Panc1 (cell line): ENCODE measurements around the gene RPP30. TPM values are rescaled to one million over a fixed set of nuclear protein-coding genes. Genes with fewer than 3 reads are reported as not detected.

ENCODE experiments used
- ATAC-seq: fragments of 200-7000 bp; cut with Tn5 transposase; 2 replicates; pipeline ENCODE4 v1.9.1; 2020; ENCODE audit warnings: mild to moderate bottlenecking, moderate library complexity
- BruUV-seq: library from RNA; stranded (reverse); fragments of 400-500 nt; replicated peaks from 2 replicates; lab custom pipeline; 2021; lab: Mats Ljungman, UMichigan
- CTCF ChIA-PET: fragments of 300-600 bp; sonication (Branson Sonifier 250); formaldehyde crosslinking; loops from one replicate; lab custom pipeline; 2022; ENCODE audit warnings: antibody characterized with exemption; lab: Charles Lee
- POLR2A ChIA-PET: fragments of 300-600 bp; sonication (Branson Sonifier 250); formaldehyde crosslinking; loops from one replicate; lab custom pipeline; 2022; ENCODE audit warnings: antibody characterized with exemption; lab: Charles Lee
- DNase-seq: peaks from one replicate; pipeline ENCODE4 v3.0.0-alpha.2; 2010; ENCODE audit warnings: low read depth, low spot score
- H3K27ac ChIP-seq: 2 replicates; pipeline ENCODE4 v1.5.1; 2011; ENCODE audit warnings: mild to moderate bottlenecking, low read length, inconsistent platforms
- H3K27me3 ChIP-seq: fragments of 200-500 bp; sonication (Bioruptor generic); 2 replicates; pipeline ENCODE4 v1.6.0; 2014; ENCODE audit warnings: low read length, inconsistent platforms; ENCODE audit not compliant: control insufficient read depth, insufficient read depth
- H3K36me3 ChIP-seq: fragments of 200-500 bp; sonication (Bioruptor generic); 2 replicates; pipeline ENCODE4 v1.5.1; 2014; ENCODE audit warnings: inconsistent platforms, mild to moderate bottlenecking, low read length, moderate library complexity; ENCODE audit not compliant: control insufficient read depth, insufficient read depth
- H3K4me1 ChIP-seq: 2 replicates; pipeline ENCODE4 v1.5.1; 2011; ENCODE audit warnings: inconsistent platforms, mild to moderate bottlenecking, low read length, moderate library complexity; ENCODE audit not compliant: control insufficient read depth, insufficient read depth
- H3K4me3 ChIP-seq, 2 experiments: 2 replicates each; pipeline ENCODE4 v1.5.1; 2011 to 2012; ENCODE audit warnings: low read depth in 2 of 2, low read length in 2 of 2, mild to moderate bottlenecking in 2 of 2, inconsistent platforms in 1 of 2, moderate library complexity in 1 of 2
- H3K9me3 ChIP-seq: fragments of 200-500 bp; sonication (Bioruptor generic); 2 replicates; pipeline ENCODE4 v1.5.1; 2014; ENCODE audit warnings: low read depth, mild to moderate bottlenecking, inconsistent platforms, low read length, moderate library complexity; ENCODE audit not compliant: control insufficient read depth, insufficient read depth
- CTCF ChIP-seq: fragments of 450-650 bp; IDR thresholded peaks from 2 replicates; pipeline ENCODE4 v1.5.1; 2017; ENCODE audit warnings: mild to moderate bottlenecking
- POLR2AphosphoS5 ChIP-seq: IDR thresholded peaks from 2 replicates; pipeline ENCODE4 v1.6.1; 2012; ENCODE audit warnings: mild to moderate bottlenecking, low read depth, low read length, moderate library complexity
- REST ChIP-seq, 2 experiments: IDR thresholded peaks; 2 replicates each; pipeline ENCODE4 v1.6.1; 2011 to 2012; ENCODE audit warnings: low read depth in 2 of 2, control low read depth in 1 of 2, low read length in 1 of 2, mild to moderate bottlenecking in 1 of 2, moderate library complexity in 1 of 2; ENCODE audit not compliant: insufficient read depth in 1 of 2
- SIN3A ChIP-seq: IDR thresholded peaks from 2 replicates; pipeline ENCODE4 v1.6.1; 2012; ENCODE audit warnings: low read depth, mild to moderate bottlenecking, low read length, moderate library complexity, borderline replicate concordance; ENCODE audit not compliant: insufficient read depth
- TCF7L2 ChIP-seq: IDR thresholded peaks from 2 replicates; pipeline ENCODE4 v1.6.1; 2011; ENCODE audit warnings: mild to moderate bottlenecking, low read depth, low read length, inconsistent platforms
- in situ Hi-C: cut with HindIII; loops from 2 replicates; pipeline ENCODE4 v1.10.0; 2016; ENCODE audit warnings: low sequenced_read_pairs, low pct_unique_long_range_greater_than_20kb
- intact Hi-C: fragments of 100-400 bp; cut with micrococcal nuclease; formaldehyde crosslinking; loops from one replicate; pipeline ENCODE4 v1.10.0; 2022; ENCODE audit not compliant: unreplicated experiment
- total RNA-seq: library from RNA; stranded (reverse); gene quantifications from one replicate; pipeline ENCODE4 v1.2.1, GENCODE V29; 2021; ENCODE audit not compliant: unreplicated experiment

Gene RPP30
- total RNA-seq, 1 experiment from 2014 or later = 59.0 TPM

- BruUV-seq = no TSS peak
- Histone ChIP-seq H3K27ac (no peak overlapping the region), H3K36me3 (no peaks in the 10 kb centered on the region), H3K27me3 (peaks cover 3% of the 10 kb centered on the region), H3K9me3 (no peaks in the 10 kb centered on the region), H3K4me3 (no peak overlapping the region), H3K4me1 (no peaks in the 10 kb centered on the region)
- POLR2A ChIA-PET = no interaction called here
- CTCF ChIA-PET = no interaction called here
- no peak for DNase-seq
- in situ Hi-C loops (no loop called here), intact Hi-C loops (no loop called here)
- no peak for TF ChIP-seq SIN3A
- TF ChIP-seq CTCF = no peak
- TF ChIP-seq TCF7L2 = no peak
- TF ChIP-seq POLR2AphosphoS5 = no peak
- no peak for TF ChIP-seq REST (IDR thresholded peaks at IDR 0.05; ENCODE audit: insufficient read depth in 1 of 2, low read depth in 2 of 2, low read length in 1 of 2)
- no peak for ATAC-seq
These were observed 53.6 kb downstream of the RPP30 start for GRCh38 chr10:90925079-90926029.

GRCh38 chr10:90927293-90927692 is 55.5 kb downstream of the RPP30 start:
- peaks cover 3% of the 10 kb centered on the region for H3K27me3 ChIP-seq
- intact Hi-C loops = no loop called here
- H3K4me1 ChIP-seq = no peaks in the 10 kb centered on the region
- ATAC-seq (no peak), DNase-seq (no peak)
- no peaks in the 10 kb centered on the region for H3K9me3 ChIP-seq
- in situ Hi-C loops = no loop called here
- no TSS peak for BruUV-seq
- POLR2A ChIA-PET = no interaction called here
- no peak for TF ChIP-seq SIN3A
- no peak for TF ChIP-seq REST (IDR thresholded peaks at IDR 0.05; ENCODE audit: insufficient read depth in 1 of 2, low read depth in 2 of 2, low read length in 1 of 2)
- no peak for TF ChIP-seq CTCF
- no peak for TF ChIP-seq TCF7L2
- no peak for TF ChIP-seq POLR2AphosphoS5
- CTCF ChIA-PET = no interaction called here
- no peak overlapping the region for H3K4me3 ChIP-seq
- no peak overlapping the region for H3K27ac ChIP-seq
- no peaks in the 10 kb centered on the region for H3K36me3 ChIP-seq
